Measurements from ENCODE around the gene GCM1.

The GCM1 gene

GRCh38 chr6:53152576-53152975 lies 3.9 kb upstream of the GCM1 start:
- DNase-seq (ENCODE audit: low spot score), result no peak
- no peak for TF ChIP-seq CTCF (IDR thresholded peaks at IDR 0.05; ENCODE audit: extremely low read depth, missing control alignments)

GRCh38 chr6:53151676-53152075 lies 3.0 kb upstream of the GCM1 start:
- peak; percentile 44 for TF ChIP-seq CTCF (IDR thresholded peaks at IDR 0.05; ENCODE audit: extremely low read depth, missing control alignments)
- peak; percentile 12 for DNase-seq (ENCODE audit: low spot score)

GRCh38 chr6:53144802-53145201 lies 3.8 kb downstream of the GCM1 start:
- TF ChIP-seq CTCF (IDR thresholded peaks at IDR 0.05; ENCODE audit: extremely low read depth, missing control alignments), result no peak
- no peak for DNase-seq (ENCODE audit: low spot score)

GRCh38 chr6:53143710-53144109 lies 4.9 kb downstream of the GCM1 start:
- DNase-seq (ENCODE audit: low spot score), result no peak
- TF ChIP-seq CTCF (IDR thresholded peaks at IDR 0.05; ENCODE audit: extremely low read depth, missing control alignments), result no peak

GRCh38 chr6:53142810-53143209 lies 5.8 kb downstream of the GCM1 start:
- TF ChIP-seq CTCF (IDR thresholded peaks at IDR 0.05; ENCODE audit: extremely low read depth, missing control alignments), result no peak
- DNase-seq (ENCODE audit: low spot score), result no peak

GRCh38 chr6:53139841-53140413 lies 8.7 kb downstream of the GCM1 start:
- TF ChIP-seq CTCF (IDR thresholded peaks at IDR 0.05; ENCODE audit: extremely low read depth, missing control alignments), result no peak
- DNase-seq (ENCODE audit: low spot score), result no peak

GRCh38 chr6:53136000-53136609 lies 12.5 kb downstream of the GCM1 start:
- no peak for TF ChIP-seq CTCF (IDR thresholded peaks at IDR 0.05; ENCODE audit: extremely low read depth, missing control alignments)
- DNase-seq (ENCODE audit: low spot score), result no peak
